Measurements from ENCODE around the gene RCAN2.

RCAN2 gene

DNA sequence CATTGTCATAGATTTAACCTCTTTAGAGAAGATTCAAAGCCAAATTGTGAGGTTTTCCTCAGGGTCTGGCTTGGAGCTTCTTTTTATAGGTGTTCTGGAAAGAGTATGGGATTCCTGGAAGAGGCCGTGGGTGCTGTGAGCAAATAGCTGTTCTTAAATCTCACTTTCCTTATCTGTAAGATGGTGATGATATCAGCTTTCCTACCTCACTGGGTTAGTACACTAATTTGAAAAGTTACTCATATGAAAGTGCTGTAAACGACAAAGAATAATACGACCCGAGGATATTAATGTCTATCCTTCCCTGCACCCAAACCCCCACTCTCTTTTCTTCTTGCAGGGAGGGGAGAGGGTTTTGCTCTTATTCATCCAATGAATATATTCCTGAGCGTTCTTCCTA is 203.6 kb downstream of the RCAN2 start:
- DNase-seq, result no peak

DNA sequence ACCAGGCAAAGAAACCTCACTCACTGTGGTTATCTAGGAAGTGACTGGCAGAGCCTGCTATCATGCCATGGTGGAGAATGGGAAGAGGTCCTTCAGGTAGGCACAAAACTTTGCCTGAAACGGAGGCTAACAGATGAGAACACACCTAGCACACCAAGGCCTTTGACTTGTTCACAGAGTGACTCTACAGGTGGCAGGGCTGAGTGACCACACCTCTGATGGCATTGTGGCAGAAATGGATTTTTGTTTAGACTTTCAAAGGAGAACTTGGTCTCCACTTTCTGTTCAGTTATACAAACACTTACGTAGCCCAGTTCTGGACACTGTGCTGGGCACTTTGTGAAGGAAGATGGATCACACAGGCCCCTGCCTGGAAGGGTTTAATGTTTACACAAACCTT is 204.2 kb downstream of the RCAN2 start:
- DNase-seq, result no peak

DNA sequence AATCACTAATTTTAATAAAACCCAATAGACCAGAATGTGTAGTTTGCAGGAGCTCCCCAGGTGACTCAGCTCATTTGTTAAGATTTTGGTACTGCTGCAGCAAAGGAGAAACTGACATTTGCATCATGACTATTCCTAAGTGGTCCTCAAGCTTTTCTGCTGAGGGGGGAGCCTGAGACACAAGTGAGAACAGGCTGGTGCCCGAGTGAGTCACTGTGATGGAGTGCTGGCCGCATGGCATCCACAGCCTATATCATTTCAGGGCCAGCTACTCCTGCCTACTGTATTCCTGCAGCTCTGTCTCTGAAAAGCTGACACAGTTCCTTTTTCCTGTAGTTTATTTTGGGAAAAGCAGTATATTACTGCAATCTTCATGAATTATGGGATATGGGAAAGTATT is 206.8 kb downstream of the RCAN2 start:
- DNase-seq, result no peak

DNA sequence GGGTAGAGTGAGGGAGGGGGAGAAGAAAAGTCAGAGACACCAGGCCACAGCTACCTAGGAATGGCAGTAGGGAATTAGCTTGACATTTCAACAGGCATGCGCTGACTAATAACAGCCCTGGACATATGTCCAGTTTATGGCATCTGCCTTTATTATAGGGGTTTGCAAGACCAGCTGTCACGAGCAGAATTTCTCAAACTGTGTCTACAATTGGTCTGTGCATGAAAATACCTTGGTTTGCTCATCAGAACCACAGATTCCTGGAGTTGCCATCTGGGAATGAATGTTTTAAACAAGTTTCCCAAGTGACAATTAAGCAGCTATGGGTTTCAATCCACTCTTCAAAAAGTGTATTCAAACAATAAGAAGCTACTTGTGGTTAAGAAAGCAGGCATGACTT is 210.1 kb downstream of the RCAN2 start:
- no peak for DNase-seq

DNA sequence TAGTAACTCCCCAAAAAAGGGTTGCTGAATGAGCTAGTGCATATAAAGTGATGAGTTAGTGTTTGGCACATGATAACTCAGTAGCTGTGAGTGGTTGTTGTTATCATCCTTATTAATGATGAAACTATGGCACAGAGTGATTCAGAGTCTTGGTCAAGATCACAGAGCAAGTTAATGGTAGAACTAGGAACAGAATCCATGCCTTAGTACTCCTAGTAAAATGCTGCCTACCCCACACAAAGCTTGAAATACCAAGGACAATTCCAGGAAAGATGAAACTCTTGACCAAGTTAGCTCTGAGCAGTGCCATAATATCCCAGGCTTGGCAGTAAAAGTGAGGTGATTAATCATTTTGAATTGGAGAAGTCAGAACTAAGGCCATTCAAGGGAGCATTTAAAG is 211.4 kb downstream of the RCAN2 start:
- no peak for DNase-seq

DNA sequence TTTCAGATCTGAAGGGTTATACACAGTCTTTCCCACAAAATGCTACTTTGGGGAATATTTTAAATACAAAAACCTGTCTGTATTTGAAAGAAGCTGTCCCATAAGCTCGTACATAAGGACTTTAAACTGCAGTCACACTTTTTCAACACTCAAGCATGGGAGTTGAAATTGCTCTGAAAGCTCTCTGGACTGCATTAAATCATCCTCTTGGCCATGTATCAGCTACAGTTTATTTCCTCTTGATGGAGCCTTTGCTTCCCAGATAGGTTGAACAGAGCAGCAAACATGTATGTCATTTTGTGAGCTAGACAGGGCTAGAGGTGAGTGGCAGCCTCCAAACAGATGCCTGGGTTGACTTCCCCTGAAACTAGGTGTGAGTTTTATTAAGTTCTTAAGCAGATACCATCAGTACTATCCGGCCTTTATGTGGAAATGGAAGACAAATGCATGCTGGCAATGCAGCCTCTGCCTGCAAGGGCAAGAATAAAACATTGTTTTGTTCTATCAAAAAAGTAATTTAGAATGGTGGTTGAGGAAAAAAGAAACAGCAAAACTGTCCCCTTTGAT is 214.6 kb downstream of the RCAN2 start:
- no peak for DNase-seq

DNA sequence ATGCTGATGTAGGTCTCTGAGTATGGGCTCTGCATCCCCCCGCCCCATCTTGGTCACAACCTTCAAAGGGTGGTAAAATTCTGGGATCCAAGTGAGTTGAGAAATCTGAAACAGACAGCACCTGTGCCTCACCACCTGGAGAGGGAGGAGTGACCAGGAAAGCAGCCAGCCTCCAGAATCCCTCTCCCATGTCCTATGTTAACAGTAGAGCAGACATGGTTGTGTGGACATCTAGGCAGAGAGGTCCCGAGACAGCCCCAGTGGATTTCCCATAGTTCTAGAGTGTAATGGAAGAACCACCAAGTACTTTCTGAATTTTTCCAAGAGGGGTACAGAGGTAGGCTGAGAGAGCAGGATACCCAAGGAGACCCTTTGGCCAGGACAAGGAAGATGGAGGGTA is 216.7 kb downstream of the RCAN2 start:
- no peak for DNase-seq

DNA sequence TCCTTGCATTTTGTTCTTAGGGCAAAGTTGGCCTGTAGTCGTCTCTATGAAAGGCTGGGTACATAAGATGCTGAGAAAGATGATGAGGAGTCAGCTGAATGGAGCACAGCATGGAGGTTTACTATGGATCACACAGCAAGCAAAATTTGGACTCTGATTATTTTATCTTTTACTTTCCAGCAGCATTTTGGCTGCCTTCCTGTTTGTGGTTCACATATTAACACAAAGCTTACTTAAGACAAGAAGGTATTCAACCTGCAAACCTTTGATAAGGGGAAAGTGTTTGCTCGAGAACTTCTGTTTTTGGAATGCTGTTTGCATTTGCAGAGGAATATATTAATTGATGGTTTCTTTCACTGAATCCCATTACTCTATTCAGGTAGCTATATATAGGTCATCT is 217.3 kb downstream of the RCAN2 start:
- DNase-seq, result no peak

DNA sequence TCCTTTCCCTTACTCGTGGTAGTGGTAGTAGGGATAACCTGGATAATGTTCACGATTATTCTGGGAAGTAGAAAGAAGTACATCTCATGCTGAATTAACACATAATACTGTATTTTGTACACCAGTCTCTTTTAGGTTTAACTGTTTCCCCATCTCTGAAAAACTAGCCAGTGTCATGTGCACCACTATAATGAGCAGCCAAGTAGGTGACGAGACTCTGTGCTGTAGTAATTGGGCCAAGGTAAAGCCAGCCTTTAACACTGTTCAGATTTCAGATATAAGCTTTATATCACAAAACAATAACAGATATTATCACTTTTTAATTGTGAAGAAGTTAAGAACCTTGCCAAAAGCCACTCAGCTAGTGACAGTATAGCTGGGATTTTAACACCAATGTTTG is 219.5 kb downstream of the RCAN2 start:
- no peak for DNase-seq

DNA sequence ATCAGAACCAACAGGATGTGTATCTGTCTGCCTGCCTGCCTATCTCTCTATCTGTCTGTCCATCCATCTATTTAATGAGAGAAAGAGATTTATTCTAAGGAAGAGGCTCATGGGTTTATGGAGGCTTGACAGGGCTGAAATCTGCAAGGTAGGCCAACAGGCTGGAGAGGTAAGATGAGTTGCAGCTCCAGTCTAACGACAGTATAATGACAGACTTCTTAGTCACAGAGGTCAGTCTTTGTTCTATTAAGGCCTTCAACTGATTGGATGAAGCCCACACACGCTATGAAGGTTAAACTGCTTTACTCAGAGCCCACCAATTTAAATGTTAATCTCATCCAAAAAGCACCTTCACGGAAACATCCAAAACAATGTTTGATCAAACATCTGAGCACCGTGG is 220.1 kb downstream of the RCAN2 start:
- no peak for DNase-seq

DNA sequence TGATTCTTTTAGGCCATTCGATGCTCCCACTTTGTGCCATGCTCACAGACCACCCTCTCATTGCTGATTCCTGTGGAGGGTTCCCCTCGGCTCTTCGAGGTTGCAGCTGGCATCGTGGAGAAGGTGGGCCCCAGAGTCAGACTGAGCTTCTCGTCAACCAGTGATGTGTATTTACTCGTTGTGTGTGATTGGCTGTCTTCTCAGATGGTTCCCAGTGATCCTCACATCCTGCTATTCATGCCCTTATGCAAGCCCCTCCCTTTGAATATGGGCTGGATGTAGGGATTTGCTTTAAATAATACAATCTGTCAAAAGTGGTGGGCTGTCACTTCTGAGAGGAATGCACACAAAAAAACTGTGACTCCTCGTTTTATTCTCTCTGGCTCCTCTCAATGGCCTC is 220.9 kb downstream of the RCAN2 start:
- no peak for DNase-seq

DNA sequence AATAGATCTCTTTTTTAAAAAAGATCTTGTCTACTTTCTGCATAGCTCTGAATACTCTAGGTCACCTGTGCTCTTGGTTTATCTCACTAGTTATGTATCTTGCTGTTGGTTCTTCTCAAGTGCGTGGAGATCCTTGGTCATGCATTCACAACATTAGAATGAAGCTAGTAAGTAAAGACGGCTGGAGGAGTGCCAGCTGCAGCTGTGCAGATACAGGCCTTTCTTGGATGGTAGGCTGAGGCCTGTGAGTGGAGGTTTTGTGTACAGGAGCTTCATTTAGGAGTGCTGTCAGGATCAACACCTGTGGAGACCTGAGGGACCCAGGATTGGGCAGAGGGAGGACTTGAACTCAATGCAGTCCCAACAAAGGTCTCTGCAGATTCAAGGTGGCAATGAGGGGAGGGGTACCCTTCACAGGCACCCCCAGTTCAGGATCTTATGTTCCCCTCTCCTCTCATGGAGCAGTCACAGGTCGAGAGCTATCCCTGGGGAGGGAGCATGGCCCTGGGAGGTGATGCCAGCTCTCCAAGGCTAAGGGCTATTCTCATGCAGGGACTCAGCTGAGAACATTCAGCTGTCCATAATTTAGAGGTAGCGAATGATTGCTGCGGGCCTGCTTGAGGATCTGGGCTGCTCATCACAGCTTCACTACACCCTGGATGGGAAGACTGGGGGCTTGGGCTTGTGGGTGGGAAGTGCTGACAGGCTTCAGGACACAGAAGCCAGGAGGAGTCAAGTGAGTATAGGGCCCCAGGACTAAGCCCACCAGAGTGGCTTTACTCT is 221.6 kb downstream of the RCAN2 start:
- no peak for DNase-seq

DNA sequence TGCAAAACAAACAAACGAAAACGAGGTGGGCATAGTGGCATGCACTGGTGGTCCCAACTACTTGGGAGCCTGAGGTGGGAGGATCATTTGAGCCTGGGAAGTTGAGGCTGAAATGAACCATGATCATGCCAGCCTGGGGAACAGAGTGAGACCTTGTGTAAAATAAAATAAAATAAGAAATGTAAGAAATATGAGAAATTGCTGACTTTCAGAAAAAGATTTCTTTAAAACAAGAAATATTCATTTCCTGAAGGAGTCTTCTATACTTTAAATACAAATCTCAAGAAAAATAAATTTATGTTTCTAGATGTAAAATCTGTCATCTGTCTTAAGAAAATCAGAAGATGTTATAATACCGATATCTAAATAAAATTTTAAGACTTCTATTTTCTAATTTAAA is 223.7 kb downstream of the RCAN2 start:
- no peak for DNase-seq

DNA sequence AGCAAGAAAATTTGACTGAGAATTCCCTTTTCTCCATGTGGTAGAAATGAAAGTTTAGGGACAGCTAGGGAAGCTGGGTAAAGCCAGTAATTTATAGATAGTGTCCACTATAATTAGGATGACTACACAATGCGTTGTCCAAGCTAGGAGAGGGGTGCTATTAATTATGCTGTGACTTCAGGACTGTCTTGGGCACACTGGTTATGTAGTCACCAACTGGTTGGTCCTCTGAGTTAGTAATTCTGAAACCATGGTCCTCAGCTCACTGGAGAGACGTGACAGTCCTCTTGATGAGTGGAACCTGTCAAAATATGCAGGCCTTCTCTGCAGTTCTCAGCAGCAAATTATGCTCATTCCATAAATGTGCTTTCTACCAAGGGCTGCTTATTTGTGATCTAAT is 225.9 kb downstream of the RCAN2 start:
- no peak for DNase-seq

DNA sequence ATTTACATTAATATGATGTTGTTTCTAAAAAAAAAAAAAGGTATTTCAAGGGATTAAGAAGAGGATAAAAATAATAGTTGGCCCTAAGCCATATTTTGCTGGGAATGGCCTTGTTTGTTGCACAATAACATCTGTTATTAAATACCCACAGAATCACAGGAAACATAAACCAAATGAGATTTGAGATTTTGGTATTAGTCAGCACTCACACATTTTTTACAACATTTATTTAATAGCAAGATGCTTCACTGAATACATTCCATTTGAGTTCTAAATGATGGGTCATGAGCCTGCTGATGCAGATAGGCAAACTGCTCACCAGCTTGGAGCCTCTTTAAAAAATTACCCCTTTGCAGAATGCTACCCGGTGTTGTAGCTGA is 227.6 kb downstream of the RCAN2 start:
- DNase-seq, result no peak

DNA sequence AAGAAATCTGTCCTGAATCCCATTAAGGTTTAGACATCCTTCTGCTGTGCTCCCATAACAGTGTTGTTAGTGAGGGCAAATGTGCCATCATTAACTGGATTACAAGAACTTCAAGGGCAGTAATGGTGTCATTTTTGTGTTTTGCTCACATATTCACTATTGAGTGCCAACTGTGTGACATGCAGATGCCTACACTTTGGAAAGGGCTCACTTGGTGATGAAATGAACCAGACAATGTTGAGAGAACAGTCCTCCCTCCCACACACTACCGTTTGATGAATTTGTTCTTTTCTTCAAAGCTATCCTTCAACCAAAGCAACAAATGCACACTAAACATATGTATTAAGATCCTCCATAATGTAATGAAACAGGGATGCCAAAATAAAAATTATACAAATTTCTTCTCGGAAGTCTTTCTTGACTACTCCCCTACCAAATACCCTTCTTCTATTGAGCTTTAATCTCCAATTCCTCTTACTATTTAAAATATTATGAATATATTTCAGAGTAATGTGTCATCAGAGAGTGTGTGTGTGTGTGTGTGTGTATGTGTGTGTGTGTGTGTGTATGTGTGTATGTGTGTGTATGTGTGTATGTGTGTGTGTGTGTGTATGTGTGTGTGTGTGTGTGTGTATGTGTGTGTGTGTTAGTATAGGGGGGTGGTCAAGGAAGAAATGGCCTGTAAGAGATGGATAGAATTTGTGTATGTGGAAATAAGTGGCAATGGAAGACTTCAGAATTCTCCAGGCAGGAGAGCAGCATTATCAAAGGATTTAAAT is 228.1 kb downstream of the RCAN2 start:
- no peak for DNase-seq

DNA sequence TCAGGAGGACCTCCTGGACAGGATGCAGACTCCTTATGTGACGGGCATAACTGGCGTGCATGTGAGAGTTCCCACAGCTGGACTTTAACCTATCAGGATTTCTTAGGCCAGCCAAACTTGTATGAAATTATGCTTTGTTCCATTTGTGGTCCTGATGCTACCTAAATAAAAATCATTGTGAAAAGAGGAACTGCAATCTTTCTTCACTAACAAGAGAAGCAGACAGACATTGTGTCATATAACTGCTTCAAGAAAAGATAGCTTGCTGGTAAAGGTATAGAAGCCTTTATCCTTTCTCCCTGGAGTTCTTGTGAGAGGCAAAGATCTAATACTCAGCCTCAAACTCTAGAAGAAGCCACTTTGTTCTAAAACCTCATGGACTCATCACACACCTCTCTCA is 233.0 kb downstream of the RCAN2 start:
- no peak for DNase-seq

DNA sequence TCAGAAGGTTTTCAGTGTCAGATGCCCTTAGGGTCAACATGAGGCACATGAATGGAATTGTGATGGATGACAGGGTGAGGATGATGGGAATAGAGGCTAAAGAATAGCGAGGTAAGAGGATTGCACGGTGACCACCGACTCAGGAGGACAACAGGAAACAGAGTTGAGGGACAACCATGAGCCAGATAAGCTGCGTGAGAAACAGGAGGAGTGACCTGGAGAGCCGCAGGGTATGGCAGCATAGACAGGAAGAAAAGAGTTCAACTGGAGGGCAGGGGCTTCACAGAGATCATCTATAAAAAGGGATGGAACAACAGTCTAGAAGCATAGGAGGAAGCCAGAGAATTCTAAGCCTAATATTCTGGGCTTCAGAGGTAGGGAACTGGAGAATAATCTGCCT is 235.7 kb downstream of the RCAN2 start:
- DNase-seq, result no peak

DNA sequence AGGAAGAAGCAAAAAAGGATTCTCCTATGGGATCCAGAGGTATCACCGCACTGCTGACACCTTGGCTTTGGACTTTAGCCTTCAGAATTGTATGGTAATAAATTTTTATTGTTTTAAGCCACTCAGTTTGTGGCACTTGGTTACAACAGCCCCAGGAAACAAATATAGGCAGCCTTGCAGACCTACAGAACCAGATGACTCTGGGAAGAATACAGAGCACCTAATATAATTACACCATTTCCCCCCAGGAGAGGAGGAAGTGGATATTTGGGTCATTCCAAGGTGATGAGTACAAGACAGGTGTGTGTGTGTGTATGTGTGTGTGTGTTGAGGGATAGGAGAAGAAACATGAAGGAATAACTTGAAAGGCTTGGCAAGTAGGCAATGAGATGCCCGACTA is 236.3 kb downstream of the RCAN2 start:
- DNase-seq, result no peak

DNA sequence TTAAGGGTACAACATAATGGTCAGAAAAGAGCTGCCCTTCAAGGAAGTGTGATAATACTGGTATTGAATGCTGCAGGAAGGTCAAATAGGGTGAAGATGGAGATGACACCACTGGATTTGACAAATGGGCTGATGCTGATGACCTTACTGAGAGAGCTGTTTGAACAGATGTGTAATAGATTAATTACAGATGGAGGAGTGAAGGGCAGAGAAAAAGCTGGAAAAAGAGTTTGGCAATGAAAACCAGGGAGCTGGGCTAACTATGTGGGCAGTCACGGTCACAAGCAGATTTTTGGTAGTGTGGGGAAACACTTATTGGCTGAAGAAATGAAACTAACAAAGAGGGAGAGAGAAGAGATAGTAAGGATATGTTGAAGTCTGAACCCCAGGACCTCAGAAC is 236.9 kb downstream of the RCAN2 start:
- no peak for DNase-seq

DNA sequence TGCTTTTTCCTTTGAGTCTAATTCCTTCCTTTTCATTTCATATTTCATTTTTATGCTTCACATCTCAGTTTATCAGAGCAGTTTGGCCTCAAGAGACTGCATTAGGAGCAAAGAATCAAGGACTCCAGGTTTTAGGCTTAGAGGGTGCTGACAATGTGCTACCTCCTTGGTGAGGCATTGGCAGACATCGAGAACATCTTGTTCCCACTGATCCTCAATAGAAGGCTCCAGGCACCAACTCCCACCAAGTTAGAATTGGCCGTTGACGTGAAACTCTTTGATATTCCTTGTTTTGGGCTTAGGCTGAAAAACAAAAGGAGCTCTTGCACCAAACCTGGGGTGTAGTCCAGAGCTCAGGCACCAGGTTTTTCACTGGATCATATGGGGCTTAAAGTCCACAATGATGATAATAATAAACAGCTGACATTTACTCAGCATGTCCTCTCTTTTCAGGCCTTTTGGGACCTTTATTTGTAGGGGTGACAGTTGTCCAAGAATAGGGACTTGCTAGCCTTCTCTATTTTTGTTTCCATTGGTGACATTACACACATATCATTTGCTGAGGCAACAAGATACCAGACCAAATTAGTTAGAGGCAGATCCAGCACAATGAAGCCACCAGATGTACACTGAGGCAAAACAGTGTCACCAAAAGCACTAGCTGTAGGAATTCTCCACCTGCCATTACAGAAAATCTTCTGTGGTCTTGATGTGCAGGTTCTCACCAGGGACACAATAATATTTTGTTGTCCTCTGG is 239.5 kb downstream of the RCAN2 start:
- no peak for DNase-seq

DNA sequence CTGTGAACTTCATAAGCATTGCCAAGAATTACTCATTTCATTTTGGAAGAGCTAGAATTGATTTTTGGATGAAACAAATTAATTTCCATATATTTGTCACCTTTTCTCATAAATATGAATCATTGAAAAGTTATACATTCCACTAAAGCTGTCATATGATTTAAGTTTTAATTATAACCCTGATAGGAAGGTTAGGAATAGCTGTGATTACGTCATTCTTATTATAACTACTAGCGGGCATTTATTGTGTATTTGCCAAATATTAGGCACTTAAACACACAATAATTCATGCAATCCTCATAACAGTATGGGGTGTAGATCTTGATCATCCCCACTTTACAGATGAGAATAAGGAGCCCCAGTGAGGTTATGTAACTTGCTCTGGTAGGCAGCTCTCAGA is 243.1 kb downstream of the RCAN2 start:
- no peak for DNase-seq

DNA sequence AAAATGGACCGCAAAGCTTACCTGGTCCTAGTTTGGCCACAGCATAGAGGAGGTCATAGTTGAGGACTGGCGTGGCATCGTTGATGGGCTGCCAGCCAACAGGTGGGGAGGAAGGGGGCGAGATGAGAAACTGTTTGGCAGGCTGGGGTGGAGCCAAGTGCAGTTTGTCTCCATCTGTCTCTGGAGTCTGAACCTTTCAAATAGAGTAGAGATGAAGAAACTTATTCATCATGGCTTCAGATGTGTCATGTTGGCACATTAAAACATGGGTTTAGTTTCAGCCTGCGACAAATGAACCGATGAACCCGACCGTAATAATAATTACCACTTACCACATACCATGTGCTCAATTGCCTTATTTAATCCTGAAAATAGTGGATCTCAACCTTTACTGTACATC is 244.5 kb downstream of the RCAN2 start:
- no peak for DNase-seq

DNA sequence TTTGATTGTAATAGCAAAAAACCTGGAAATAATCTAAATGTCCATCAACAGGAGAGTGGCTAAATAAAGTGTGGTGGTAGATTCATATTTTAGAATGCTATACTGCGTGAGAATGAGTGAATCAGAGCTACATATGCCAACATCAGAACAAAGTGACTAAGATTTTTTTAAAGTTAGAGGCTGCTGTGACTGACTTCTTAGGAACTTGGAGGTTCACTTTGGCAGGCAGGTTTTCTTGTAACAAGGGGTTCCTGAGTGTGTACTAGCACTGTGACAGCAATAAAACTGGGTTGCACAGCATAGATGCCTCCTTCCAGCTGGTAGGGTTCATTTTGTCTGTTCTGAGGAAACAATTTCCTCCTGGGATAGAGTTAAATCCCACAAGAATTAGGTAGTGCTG is 245.2 kb downstream of the RCAN2 start:
- no peak for DNase-seq

Measured in DMS153 (cell line).